MM.1S (cell line): ENCODE results near the gene SCUBE2.

Source experiments
- DNase-seq: peaks from one replicate; pipeline ENCODE4 v3.0.0-alpha.2; 2015
- H2AFZ ChIP-seq: fragments of 300-600 bp; sonication (generic); 2 replicates; pipeline ENCODE4 v1.6.0; 2016; ENCODE audit warnings: antibody characterized with exemption, low read length
- H3F3A ChIP-seq: fragments of 300-600 bp; sonication (generic); 2 replicates; pipeline ENCODE4 v1.6.1; 2016; ENCODE audit warnings: mild to moderate bottlenecking, antibody characterized with exemption, low read length, moderate library complexity, mixed read lengths; ENCODE audit not compliant: insufficient read depth
- H3K27ac ChIP-seq: fragments of 300-600 bp; sonication (generic); 2 replicates; pipeline ENCODE4 v1.5.1; 2016; ENCODE audit warnings: mild to moderate bottlenecking, low read length
- H3K27me3 ChIP-seq: fragments of 300-600 bp; sonication (generic); replicated peaks from 2 replicates; pipeline ENCODE4 v1.6.0; 2016; ENCODE audit warnings: low read length; ENCODE audit not compliant: insufficient read depth
- H3K36me3 ChIP-seq: fragments of 300-600 bp; sonication (generic); replicated peaks from 2 replicates; pipeline ENCODE4 v1.6.1; 2016; ENCODE audit warnings: mild to moderate bottlenecking, low read length, mixed read lengths; ENCODE audit not compliant: insufficient read depth
- H3K4me1 ChIP-seq: fragments of 300-600 bp; sonication (generic); 2 replicates; pipeline ENCODE4 v1.6.1; 2016; ENCODE audit warnings: low read length, mixed read lengths
- H3K4me2 ChIP-seq: fragments of 300-600 bp; sonication (generic); 2 replicates; pipeline ENCODE4 v1.6.0; 2016; ENCODE audit warnings: low read depth, low read length
- H3K4me3 ChIP-seq: fragments of 300-600 bp; sonication (generic); 2 replicates; pipeline ENCODE4 v1.5.1; 2016; ENCODE audit warnings: low read length, mixed read lengths
- H3K79me2 ChIP-seq: fragments of 300-600 bp; sonication (generic); 2 replicates; pipeline ENCODE4 v1.6.1; 2016; ENCODE audit warnings: mixed run types, low read length, mixed read lengths
- H3K9ac ChIP-seq: fragments of 300-600 bp; sonication (generic); 2 replicates; pipeline ENCODE4 v1.6.1; 2016; ENCODE audit warnings: low read length, mixed read lengths
- H3K9me2 ChIP-seq: fragments of 300-600 bp; sonication (generic); replicated peaks from 2 replicates; pipeline ENCODE4 v1.6.1; 2016; ENCODE audit warnings: mild to moderate bottlenecking, low read length, mixed read lengths; ENCODE audit not compliant: insufficient read depth
- H3K9me3 ChIP-seq: fragments of 300-600 bp; sonication (generic); replicated peaks from 2 replicates; pipeline ENCODE4 v1.6.1; 2016; ENCODE audit warnings: mild to moderate bottlenecking, low read length, mixed read lengths; ENCODE audit not compliant: insufficient read depth
- H4K20me1 ChIP-seq: fragments of 300-600 bp; sonication (generic); 2 replicates; pipeline ENCODE4 v1.6.1; 2016; ENCODE audit warnings: mild to moderate bottlenecking, low read length, moderate library complexity, mixed read lengths; ENCODE audit not compliant: insufficient read depth
- CTCF ChIP-seq: fragments of 300-600 bp; sonication (generic); IDR thresholded peaks from 2 replicates; pipeline ENCODE4 v1.5.1; 2016; ENCODE audit warnings: antibody characterized with exemption, low read length, mixed read lengths
- EZH2 ChIP-seq: fragments of 300-600 bp; sonication (generic); optimal IDR thresholded peaks from 2 replicates; pipeline ENCODE3; 2017; ENCODE audit warnings: low read depth, mild to moderate bottlenecking, antibody characterized with exemption, low read length, mixed read lengths
- EZH2phosphoT487 ChIP-seq: fragments of 300-600 bp; sonication (generic); IDR thresholded peaks from 2 replicates; pipeline ENCODE4 v1.6.1; 2018; ENCODE audit warnings: antibody characterized with exemption, low read length

The SCUBE2 gene

GRCh38 chr11:9081153-9081552 lies 10.2 kb downstream of the SCUBE2 start:
- Histone ChIP-seq H3K36me3 (no peaks in the 10 kb centered on the region), H2AFZ (no peak overlapping the region), H3K27ac (peak overlapping the region; percentile 40; the same call in 1 of the 2 replicates), H3K4me3 (no peak overlapping the region), H3K79me2 (no peaks in the 10 kb centered on the region), H3K27me3 (no peaks in the 10 kb centered on the region), H3K9me2 (no peaks in the 10 kb centered on the region), H3K9ac (no peak overlapping the region), H4K20me1 (no peaks in the 10 kb centered on the region), H3F3A (peaks cover 23% of the 10 kb centered on the region), H3K9me3 (no peaks in the 10 kb centered on the region), H3K4me1 (peaks cover 42% of the 10 kb centered on the region), H3K4me2 (peak overlapping the region; percentile 27; the same call in 1 of the 2 replicates)
- TF ChIP-seq CTCF (no peak), EZH2phosphoT487 (no peak), EZH2 (no peak)
- DNase-seq: peak; percentile 57

- 0 out of 2 replicates have a peak overlapping the region, but pooled peaks have one; percentile 53 for H3K4me2 ChIP-seq
- H3K9ac ChIP-seq: no peak overlapping the region
- no peaks in the 10 kb centered on the region for H3K9me2 ChIP-seq
- H4K20me1 ChIP-seq: no peaks in the 10 kb centered on the region
- H2AFZ ChIP-seq: no peak overlapping the region
- H3F3A ChIP-seq: peaks cover 23% of the 10 kb centered on the region
- TF ChIP-seq EZH2phosphoT487 (no peak), CTCF (no peak), EZH2 (no peak)
- no peak overlapping the region for H3K27ac ChIP-seq
- H3K4me1 ChIP-seq: peaks cover 42% of the 10 kb centered on the region
- no peak for DNase-seq
- no peaks in the 10 kb centered on the region for H3K9me3 ChIP-seq
- H3K79me2 ChIP-seq: no peaks in the 10 kb centered on the region
- H3K27me3 ChIP-seq: no peaks in the 10 kb centered on the region
- H3K4me3 ChIP-seq: no peak overlapping the region
- H3K36me3 ChIP-seq: no peaks in the 10 kb centered on the region
These were observed 13.0 kb downstream of the SCUBE2 start for GRCh38 chr11:9078113-9079086.

GRCh38 chr11:9077164-9077563 lies 14.2 kb downstream of the SCUBE2 start:
- no peaks in the 10 kb centered on the region for H3K27me3 ChIP-seq
- no peaks in the 10 kb centered on the region for H3K9me3 ChIP-seq
- TF ChIP-seq EZH2: no peak
- TF ChIP-seq CTCF: no peak
- TF ChIP-seq EZH2phosphoT487: no peak
- DNase-seq: peak; percentile 62
- H3K79me2 ChIP-seq: no peaks in the 10 kb centered on the region
- 0 out of 2 replicates have a peak overlapping the region, but pooled peaks have one; percentile 11 for H2AFZ ChIP-seq
- peaks cover 23% of the 10 kb centered on the region for H3F3A ChIP-seq
- peaks cover 42% of the 10 kb centered on the region for H3K4me1 ChIP-seq
- H3K9me2 ChIP-seq: no peaks in the 10 kb centered on the region
- H3K4me2 ChIP-seq: peak overlapping the region; percentile 53
- peak overlapping the region; percentile 6; the same call in 1 of the 2 replicates for H3K27ac ChIP-seq
- no peaks in the 10 kb centered on the region for H3K36me3 ChIP-seq
- no peak overlapping the region for H3K4me3 ChIP-seq
- no peak overlapping the region for H3K9ac ChIP-seq
- no peaks in the 10 kb centered on the region for H4K20me1 ChIP-seq
